Measurements from ENCODE around the gene USH2A. TPM values are rescaled to one million over a fixed set of nuclear protein-coding genes. Genes with fewer than 3 reads are reported as not detected.

The USH2A gene
- total RNA-seq, 4 donors from 2014 or later: not detected

- TF ChIP-seq CTCF (IDR thresholded peaks at IDR 0.05): no peak
- no peak for ATAC-seq (ENCODE audit: low FRiP score)
- no peak for DNase-seq (ENCODE audit: low spot score)
Observed at GRCh38 chr1:216416488-216416887, 6.8 kb downstream of the USH2A start.

GRCh38 chr1:216410026-216410425 lies 13.2 kb downstream of the USH2A start:
- no peak for DNase-seq (ENCODE audit: low spot score)
- ATAC-seq (ENCODE audit: low FRiP score): no peak
- no peak for TF ChIP-seq CTCF (IDR thresholded peaks at IDR 0.05)

- no peak for TF ChIP-seq CTCF (IDR thresholded peaks at IDR 0.05)
- no peak for DNase-seq (ENCODE audit: low spot score)
Observed at GRCh38 chr1:216390956-216391355, 32.3 kb downstream of the USH2A start.

GRCh38 chr1:216389774-216390173 lies 33.5 kb downstream of the USH2A start:
- DNase-seq (ENCODE audit: low spot score): no peak
- no peak for ATAC-seq (ENCODE audit: low FRiP score)
- no peak for TF ChIP-seq CTCF (IDR thresholded peaks at IDR 0.05)

More at GRCh38 chr1:216390956-216391355, 32.3 kb downstream of the USH2A start:
- no peak for ATAC-seq (ENCODE audit: low FRiP score)

- no peak for TF ChIP-seq CTCF (IDR thresholded peaks at IDR 0.05)
- no peak for ATAC-seq (ENCODE audit: low FRiP score)
- no peak for DNase-seq (ENCODE audit: low spot score)
Observed at GRCh38 chr1:216388558-216388957, 34.7 kb downstream of the USH2A start.

- no peak for DNase-seq (ENCODE audit: low spot score)
- TF ChIP-seq CTCF (IDR thresholded peaks at IDR 0.05): no peak
- no peak for ATAC-seq (ENCODE audit: low FRiP score)
Observed at GRCh38 chr1:216387782-216388181, 35.5 kb downstream of the USH2A start.

- DNase-seq (ENCODE audit: low spot score) (no peak), ATAC-seq (ENCODE audit: low FRiP score) (no peak)
- TF ChIP-seq CTCF (IDR thresholded peaks at IDR 0.05): no peak
Observed at GRCh38 chr1:216379441-216379840, 43.8 kb downstream of the USH2A start.
